Activated B cell treated with CpG ODN at 0.5 μM for 24 hours (primary cell): Measurements from ENCODE around the gene LATS1. TPM values are rescaled to one million over a fixed set of nuclear protein-coding genes. Genes with fewer than 3 reads are reported as not detected.

ENCODE experiments used
- ATAC-seq: fragments of 200-7000 bp; cut with Tn5 transposase; one replicate; pipeline ENCODE4 v1.10.0; 2021; ENCODE audit warnings: low read depth, mild to moderate bottlenecking, moderate library complexity
- CTCF ChIA-PET: fragments of 350-600 bp; sonication (Branson Sonifier 250); formaldehyde crosslinking; loops from one replicate; lab custom pipeline; 2021; ENCODE audit warnings: antibody characterized with exemption; lab: Charles Lee
- POLR2A ChIA-PET: fragments of 350-600 bp; sonication (Branson Sonifier 250); formaldehyde crosslinking; loops from one replicate; lab custom pipeline; 2021; ENCODE audit warnings: antibody characterized with exemption; lab: Charles Lee
- DNase-seq: peaks from one replicate; pipeline ENCODE4 v3.0.0; 2022
- H3K27ac Mint-ChIP-seq: one replicate; pipeline ENCODE4 v1.8.0; 2020; ENCODE audit warnings: mixed read lengths
- H3K27me3 Mint-ChIP-seq: one replicate; pipeline ENCODE4 v1.8.0; 2021; ENCODE audit warnings: mixed read lengths
- H3K36me3 Mint-ChIP-seq: one replicate; pipeline ENCODE4 v1.8.0; 2021; ENCODE audit warnings: low read depth, mixed read lengths
- H3K4me1 Mint-ChIP-seq: one replicate; pipeline ENCODE4 v1.8.0; 2021; ENCODE audit warnings: mixed read lengths
- H3K4me3 Mint-ChIP-seq: one replicate; pipeline ENCODE4 v1.8.0; 2020; ENCODE audit warnings: mild to moderate bottlenecking, mixed read lengths
- H3K9me3 Mint-ChIP-seq: one replicate; pipeline ENCODE4 v1.8.0; 2020; ENCODE audit warnings: mixed read lengths
- intact Hi-C: fragments of 100-400 bp; cut with micrococcal nuclease; formaldehyde crosslinking; loops from one replicate; pipeline ENCODE4 v1.15.1; 2024
- total RNA-seq: library from RNA; stranded (reverse); gene quantifications from 2 replicates; pipeline ENCODE4 v1.2.3, GENCODE V29; 2022
- TF ChIP-seq, protein P1 (sequence below): fragments of 200-600 bp; IDR thresholded peaks from one replicate; pipeline ENCODE4 v1.8.0; 2022; ENCODE audit warnings: antibody characterized with exemption, mild to moderate bottlenecking

LATS1 gene
- total RNA-seq, 1 donor from 2014 or later = 42.0 TPM

GRCh38 chr6:149608381-149608982 is 109.4 kb downstream of the LATS1 start:
- Mint-ChIP-seq H3K36me3 (peaks cover 28% of the 10 kb centered on the region), H3K27me3 (no peaks in the 10 kb centered on the region), H3K9me3 (peaks cover 3% of the 10 kb centered on the region), H3K4me1 (peaks cover 10% of the 10 kb centered on the region), H3K27ac (no peak overlapping the region), H3K4me3 (no peak overlapping the region)
- TF ChIP-seq, protein P1, sequence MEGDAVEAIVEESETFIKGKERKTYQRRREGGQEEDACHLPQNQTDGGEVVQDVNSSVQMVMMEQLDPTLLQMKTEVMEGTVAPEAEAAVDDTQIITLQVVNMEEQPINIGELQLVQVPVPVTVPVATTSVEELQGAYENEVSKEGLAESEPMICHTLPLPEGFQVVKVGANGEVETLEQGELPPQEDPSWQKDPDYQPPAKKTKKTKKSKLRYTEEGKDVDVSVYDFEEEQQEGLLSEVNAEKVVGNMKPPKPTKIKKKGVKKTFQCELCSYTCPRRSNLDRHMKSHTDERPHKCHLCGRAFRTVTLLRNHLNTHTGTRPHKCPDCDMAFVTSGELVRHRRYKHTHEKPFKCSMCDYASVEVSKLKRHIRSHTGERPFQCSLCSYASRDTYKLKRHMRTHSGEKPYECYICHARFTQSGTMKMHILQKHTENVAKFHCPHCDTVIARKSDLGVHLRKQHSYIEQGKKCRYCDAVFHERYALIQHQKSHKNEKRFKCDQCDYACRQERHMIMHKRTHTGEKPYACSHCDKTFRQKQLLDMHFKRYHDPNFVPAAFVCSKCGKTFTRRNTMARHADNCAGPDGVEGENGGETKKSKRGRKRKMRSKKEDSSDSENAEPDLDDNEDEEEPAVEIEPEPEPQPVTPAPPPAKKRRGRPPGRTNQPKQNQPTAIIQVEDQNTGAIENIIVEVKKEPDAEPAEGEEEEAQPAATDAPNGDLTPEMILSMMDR = no peak
- DNase-seq = peak; percentile 16
- intact Hi-C loops = no loop called here
- CTCF ChIA-PET = no interaction called here
- POLR2A ChIA-PET = no interaction called here
- ATAC-seq = peak; percentile 60

Other genes starting within 250 kb of the LATS1 start
- 184 and 225 TPM in 2 replicates for gene ZC3H12D, start 233.1 kb downstream of the LATS1 start, total RNA-seq
- 20.9 and 24.0 TPM in 2 replicates for gene PPIL4, start 172.1 kb downstream of the LATS1 start, total RNA-seq
- 15.4 and 18.0 TPM in 2 replicates for gene GINM1, start 151.7 kb downstream of the LATS1 start, total RNA-seq
- gene KATNA1, start 69.4 kb downstream of the LATS1 start, total RNA-seq = 17.8 and 19.2 TPM in 2 replicates
- gene NUP43, start 28.4 kb upstream of the LATS1 start, total RNA-seq = 46.9 and 50.4 TPM in 2 replicates
- gene PCMT1, start 31.6 kb upstream of the LATS1 start, total RNA-seq = 44.9 and 50.8 TPM in 2 replicates
- 0.29 TPM in 2 replicates for gene LRP11, start 146.3 kb upstream of the LATS1 start, total RNA-seq
- gene RAET1E, start 180.0 kb upstream of the LATS1 start, total RNA-seq = not detected in 2 replicates
- gene RAET1G, start 205.0 kb upstream of the LATS1 start, total RNA-seq = not detected in 2 replicates
- 0.29 and 0.37 TPM in 2 replicates for gene ULBP2, start 223.9 kb upstream of the LATS1 start, total RNA-seq
- gene ULBP1, start 245.8 kb upstream of the LATS1 start, total RNA-seq = 1.9 and 2.2 TPM in 2 replicates